HG03196 (cell line): ENCODE data around the gene PRDX1.

Experiments used
- ATAC-seq: cut with Tn5 transposase; IDR thresholded peaks from one replicate; pipeline ENCODE4 v1.9.1; 2021; ENCODE audit not compliant: unreplicated experiment

PRDX1 gene

DNA sequence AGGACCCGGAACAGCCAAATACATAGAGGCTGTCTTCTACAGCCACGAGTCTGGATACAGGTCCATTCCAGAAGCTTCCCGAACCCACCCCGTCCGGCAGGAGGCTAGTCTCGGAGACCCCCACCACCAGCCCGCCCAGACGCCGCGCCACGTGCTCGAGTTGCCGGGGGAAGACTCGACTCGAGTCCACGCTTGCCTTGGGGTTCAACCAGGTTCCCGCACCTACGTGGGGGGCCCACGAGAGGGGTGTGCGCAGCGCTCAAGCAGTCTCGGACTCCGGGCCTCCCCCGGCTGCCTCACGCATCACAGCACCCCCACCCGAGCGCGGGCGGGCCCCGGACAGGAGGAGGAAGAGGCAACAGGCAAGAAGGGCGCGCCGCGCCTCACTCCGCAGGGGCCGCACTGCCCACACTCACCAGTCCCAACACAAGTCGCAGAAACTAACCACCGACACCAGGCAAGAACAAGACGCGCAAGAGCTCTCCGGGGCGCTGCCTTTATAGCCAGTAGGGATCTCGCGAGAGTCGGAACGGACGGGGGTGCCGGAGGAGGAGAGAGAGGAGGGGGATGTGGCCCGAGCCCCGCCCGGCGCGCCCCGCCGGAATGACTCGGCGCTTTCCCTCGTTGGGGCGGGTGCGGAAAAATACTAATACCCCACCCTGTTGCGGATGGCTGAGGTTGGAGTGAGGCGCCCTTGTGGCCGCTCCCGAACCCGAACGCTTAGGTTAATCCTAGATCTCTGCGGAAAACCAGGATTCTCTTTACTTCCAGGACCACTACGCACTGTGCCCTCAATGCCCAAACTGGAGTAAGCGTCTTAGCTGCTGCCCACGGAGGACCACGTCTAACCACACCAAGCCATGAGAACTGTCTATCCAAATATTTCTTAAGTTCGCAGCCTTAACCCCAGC is at the start of gene PRDX1:
TSS of gene PRDX1 (minus strand) at position 472 of the 911 bp plus-strand sequence. CDS start 2,841 bp downstream, outside the sequence.
- ATAC-seq, result peak; percentile 82

DNA sequence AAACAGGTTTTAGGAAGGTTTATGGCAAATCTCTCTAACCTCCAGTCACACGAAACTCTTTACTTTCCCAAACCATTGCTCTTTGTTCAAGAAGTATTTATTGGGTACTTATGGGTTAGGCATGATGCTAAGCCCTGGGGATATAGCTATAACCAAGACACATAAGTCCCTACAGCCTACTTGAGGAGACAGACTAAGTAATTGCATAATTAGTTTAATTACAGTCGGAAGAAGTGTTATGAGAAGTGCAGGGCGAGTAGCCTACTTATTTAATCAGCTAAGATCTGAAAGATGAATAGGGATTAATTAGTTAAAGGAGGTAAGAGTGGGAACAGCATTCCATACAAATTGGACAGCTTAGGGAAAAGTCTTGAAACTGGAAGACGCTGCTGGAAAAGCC is 48.9 kb upstream of the PRDX1 start:
- ATAC-seq, result no peak

DNA sequence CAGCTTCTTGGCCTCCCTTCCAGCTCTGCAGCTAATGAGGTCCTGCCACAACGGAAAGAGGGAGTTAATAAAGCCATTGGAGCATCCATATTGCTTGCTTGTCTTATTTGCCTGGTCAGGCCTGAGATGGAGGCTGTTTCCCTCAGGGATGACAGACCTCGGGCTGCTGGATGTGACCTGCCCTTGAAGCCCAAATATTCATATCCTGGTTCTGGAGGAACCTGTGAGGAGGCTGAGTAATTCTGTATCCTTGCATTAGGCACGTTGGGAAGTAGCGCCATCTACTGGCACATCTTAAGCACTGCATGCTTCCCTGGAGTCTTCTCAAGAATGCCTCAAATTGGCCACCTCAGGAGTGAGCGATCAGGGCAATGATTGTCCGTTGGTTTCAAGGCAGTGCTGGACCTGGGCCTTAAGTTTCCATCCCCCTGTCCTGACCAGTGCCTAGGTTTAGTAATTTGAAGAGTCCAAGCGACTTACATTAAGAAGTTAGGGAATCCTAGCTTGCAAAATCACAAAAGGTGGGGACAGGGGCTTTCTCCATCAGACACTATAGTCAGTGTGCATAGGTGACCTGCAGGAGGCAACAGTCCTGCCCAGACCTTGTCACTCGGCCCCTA is 48.4 kb upstream of the PRDX1 start:
- peak; percentile 69 for ATAC-seq

DNA sequence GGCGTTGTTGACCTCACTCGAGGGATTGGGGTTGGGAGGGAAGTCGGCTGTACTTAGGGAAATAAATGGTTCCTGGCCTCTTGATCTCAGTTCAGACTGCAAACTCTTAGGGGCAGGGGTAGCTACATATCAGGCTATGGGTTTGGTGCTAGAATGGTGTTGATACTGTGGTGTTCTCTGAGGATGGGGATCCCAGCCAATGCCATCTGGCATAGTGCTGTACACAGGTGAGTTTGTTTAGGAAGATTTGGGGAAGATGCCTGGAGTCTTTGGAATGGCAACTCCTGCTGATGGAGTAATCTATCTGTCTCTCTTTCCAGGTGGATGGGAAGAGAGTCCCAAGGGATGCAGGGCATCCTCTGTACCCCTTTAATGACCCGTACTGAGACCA is 47.9 kb upstream of the PRDX1 start:
- ATAC-seq, result peak; percentile 22

DNA sequence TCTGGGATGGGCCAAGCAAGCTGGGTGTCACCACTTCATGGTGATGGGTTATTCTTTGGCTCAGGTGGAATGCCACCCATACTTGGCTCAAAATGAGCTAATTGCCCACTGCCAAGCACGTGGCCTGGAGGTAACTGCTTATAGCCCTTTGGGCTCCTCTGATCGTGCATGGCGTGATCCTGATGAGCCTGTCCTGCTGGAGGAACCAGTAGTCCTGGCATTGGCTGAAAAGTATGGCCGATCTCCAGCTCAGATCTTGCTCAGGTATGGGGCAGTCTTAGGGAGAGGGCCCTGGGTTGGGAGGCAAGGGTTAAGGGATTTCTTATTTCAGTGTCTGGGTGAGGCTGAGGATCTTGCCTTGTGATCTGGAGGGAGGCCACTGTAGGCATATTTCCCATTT is 46.7 kb upstream of the PRDX1 start:
- ATAC-seq, result no peak

DNA sequence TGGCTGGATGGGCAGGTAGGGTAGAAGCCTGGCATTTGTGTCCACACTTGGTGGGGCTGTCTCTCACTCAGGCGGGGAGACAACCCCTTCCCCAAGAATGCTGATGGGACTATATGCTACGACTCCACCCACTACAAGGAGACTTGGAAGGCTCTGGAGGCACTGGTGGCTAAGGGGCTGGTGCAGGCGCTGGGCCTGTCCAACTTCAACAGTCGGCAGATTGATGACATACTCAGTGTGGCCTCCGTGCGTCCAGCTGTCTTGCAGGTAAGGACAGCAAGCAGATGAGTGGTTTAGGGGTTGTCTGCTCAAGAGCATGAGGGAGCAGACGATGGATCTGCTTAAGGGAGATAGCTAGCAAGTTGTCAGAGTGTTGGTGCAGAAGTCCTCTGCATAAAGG is 46.2 kb upstream of the PRDX1 start:
- no peak for ATAC-seq

- no peak for ATAC-seq
Observed at GRCh38 chr1:45566722-45567121, 45.0 kb upstream of the PRDX1 start.

DNA sequence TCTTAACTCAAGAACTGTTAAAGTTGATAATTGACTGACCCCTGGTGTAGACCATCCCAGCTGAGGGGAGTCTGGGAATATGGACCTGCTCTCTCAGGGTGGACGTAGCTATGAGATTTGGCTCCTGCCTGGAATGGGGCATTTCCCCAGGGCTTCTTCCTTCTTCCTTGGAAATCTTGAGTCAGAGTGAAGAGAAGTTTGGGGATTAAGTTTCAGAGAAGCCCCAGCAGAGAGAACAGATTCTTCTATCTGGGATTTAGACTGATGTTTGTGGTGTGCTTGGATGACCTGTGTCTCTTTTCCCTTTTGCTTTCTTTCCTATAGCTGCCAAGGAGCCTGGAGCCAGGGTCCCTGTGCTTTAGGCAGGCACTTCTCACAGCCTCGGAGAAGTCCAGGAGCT is 42.2 kb upstream of the PRDX1 start:
- ATAC-seq, result no peak

GRCh38 chr1:45557422-45557944 is 35.8 kb upstream of the PRDX1 start:
- no peak for ATAC-seq

- ATAC-seq, result no peak
Observed at GRCh38 chr1:45554198-45554597, 32.5 kb upstream of the PRDX1 start.

DNA sequence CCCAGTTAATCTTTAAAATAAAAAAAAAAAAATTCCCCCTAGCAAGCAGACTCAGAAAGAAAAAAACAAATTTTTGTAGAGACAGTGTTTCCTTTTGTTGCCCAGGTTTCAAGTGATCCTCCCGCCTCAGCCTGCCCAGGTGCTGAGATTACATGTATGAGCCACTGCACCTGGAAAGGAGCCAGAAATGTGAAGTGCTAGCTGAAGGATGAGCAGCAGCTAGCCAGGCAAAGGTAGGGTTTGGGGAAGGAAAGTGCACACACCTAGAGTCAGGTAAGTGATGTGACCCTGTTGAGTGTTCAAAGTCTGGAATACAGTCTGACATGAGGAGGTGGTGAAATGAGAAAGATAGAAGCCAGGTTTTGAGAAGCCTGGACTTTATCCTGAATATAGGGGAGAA is 30.6 kb upstream of the PRDX1 start:
- ATAC-seq, result no peak

- no peak for ATAC-seq
Observed at GRCh38 chr1:45551684-45552083, 30.0 kb upstream of the PRDX1 start.

DNA sequence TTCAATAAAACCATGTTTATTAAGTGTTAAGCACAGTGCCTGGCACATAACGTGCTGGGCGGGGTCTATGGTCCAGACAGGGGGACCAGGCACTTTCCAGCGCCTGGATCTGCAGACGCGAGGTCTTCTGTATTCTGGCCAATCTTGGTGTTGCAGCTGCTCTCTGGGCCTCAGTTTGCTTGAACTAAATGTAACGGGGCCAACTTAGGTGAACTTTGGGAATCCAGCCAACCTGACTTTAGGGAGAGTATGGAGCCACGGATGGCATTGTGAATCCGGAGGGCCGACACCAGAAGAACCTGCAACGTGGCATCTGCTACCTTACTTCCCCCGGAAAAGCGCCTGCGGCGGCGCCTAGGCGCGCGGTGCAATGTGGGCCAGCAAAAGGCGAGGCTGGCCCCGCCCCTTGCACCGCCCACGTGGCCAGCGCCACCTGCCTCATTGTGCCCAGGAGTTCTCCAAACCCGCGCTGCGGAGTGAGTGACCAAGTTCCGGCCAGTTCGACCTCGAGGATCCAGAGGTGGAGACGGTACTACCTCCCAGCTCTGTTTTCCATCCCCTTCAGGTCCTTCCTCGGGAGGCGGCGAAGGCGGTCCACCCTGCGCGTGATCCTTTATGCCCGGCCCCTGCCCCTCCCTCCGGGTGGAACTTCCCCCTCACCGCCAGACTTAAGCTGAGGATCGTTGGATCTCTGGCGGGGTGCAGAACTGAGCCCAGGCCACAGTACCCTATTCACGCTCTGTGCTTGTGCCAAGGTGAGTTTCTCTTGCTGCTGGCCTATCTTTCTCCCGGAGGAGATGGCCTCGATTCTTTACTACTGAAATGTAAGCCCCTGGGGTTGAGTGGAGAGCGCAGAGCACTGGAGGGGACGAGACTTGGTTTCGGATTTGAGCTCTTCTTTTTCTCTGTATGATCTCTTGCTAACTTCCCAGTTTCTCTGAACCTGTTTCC is 29.0 kb upstream of the PRDX1 start, which contains the start of gene AKR1A1:
TSS of gene AKR1A1 (plus strand) at position 426 of the 951 bp plus-strand sequence. CDS start 10,969 bp downstream, outside the sequence.
- ATAC-seq, result peak; percentile 85

DNA sequence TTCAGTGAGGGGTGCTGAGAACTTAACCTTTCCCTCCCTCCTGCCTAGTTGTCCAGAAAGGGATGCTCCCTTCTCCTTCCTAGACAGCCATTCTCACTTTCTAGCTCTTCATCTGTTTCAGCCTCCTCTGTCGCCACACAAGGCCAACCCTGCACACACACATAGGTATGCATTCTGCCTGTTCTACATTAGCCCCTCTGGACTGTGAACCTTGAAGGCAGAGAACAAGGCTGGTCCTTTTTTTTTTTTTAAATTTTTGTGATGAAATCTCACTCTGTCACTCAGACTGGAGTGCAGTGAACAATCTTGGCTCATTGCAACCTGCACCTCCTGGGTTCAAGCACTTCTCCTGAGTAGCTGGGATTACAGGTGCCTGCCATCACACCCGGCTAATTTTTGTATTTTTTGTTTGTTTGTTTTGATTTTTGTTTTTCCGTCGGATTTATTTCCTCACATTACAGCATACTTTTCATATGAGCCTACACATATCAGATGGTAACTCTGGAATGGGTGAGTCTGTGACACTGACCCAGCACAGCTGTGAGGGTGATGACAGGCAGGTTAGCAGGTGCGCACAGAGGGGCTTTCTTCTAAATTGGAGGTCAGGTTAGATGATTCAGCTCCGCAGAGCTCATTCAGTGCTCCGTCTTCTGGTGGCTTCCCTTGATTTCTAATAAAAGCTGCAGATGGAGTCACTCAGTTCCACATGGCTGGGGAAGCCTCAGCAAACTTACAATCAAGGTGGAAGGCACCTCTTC is 24.0 kb upstream of the PRDX1 start:
- no peak for ATAC-seq

DNA sequence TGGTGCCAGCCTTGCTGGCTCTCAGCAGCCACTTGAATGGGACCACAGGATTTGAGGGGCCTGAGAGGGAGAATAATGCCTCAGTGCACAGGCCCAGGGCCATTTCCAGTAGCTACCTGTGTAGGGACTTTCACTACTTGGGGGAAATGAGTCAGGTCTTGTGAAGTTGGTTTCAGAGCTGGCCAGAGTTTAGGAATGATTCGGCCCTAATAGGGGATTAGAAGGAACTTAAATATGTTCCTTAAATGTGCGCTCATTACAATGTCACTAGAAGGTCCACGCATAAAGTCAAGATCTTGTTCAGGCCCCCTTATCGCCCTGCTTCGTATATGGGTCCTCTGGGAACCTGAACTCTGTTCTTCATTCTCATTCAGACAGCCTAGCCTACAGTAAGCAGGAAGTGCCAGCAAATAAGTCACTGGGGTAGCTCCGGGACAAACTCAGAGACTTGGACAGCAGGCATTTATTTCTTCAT is 23.4 kb upstream of the PRDX1 start:
- peak; percentile 62 for ATAC-seq

- no peak for ATAC-seq
Observed at GRCh38 chr1:45544530-45544929, 22.8 kb upstream of the PRDX1 start.

DNA sequence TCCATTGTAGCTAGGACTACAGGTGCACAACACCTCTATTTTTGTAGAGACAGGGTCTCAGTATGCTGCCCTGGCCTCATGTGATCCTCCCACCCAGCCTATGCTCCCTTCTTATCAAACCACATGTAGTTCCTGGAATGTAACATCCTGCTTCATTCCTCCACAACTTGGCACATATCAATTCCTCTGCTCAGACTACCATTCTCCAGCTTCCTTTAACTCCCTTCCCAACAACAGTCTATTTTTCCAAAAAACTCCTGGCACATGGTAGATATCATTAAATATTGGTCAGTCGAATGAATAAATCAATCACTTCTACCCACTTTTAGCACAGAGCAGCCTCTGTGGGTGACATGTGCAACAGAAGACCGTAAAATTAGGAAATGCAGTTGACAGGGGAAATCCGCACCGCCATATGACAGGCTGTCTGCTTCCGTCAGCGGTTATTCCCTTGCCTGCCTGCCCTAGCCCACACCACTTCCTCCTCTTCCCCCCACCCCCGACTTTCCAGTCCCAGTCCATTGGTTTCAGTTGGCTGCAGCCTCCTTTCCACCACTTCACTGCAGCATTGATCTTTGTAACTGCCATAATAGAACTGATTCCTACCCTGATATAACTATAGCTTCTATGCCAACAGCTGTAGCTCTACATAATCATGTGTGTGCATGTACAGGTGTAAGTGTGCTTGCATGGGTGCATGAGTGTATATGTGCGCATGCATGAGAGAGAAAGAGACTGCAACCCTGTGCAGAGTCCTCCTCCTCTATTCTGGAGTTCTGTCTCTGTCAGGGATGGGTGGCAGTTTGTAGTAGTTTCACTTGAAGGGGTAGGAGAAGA is 22.1 kb upstream of the PRDX1 start:
- peak; percentile 55 for ATAC-seq

GRCh38 chr1:45542591-45542990 is 20.9 kb upstream of the PRDX1 start:
- ATAC-seq, result no peak

- no peak for ATAC-seq
Observed at GRCh38 chr1:45541193-45541592, 19.5 kb upstream of the PRDX1 start.
